SJCRH30 (cell line): ENCODE data around the gene USP30. TPM values are rescaled to one million over a fixed set of nuclear protein-coding genes. Genes with fewer than 3 reads are reported as not detected.
A peak's percentile ranks its signal among the peaks of the same experiment; 100 is the strongest.
"Not testable (repeated sequence)": the region's sequence is repeated elsewhere in the genome, so short reads cannot be mapped to it uniquely, and the experiment has no call there.

Source experiments
- DNase-seq, 2 experiments: peaks; one replicate each; pipeline ENCODE4 v3.0.0-alpha.2; 2015 to 2020
- H3K27ac ChIP-seq: fragments of 250-450 bp; sonication (Bioruptor Pico); 2 replicates; pipeline ENCODE4 v1.5.1; 2020; ENCODE audit warnings: mild to moderate bottlenecking, moderate library complexity
- H3K27me3 ChIP-seq: fragments of 250-450 bp; sonication (Bioruptor Pico); 2 replicates; pipeline ENCODE4 v1.5.1; 2020; ENCODE audit warnings: mild to moderate bottlenecking, moderate library complexity
- H3K36me3 ChIP-seq: fragments of 250-450 bp; sonication (Bioruptor Pico); 2 replicates; pipeline ENCODE4 v1.5.1; 2020; ENCODE audit warnings: mild to moderate bottlenecking, moderate library complexity
- H3K4me1 ChIP-seq: fragments of 250-450 bp; sonication (Bioruptor Pico); 2 replicates; pipeline ENCODE4 v1.5.1; 2020; ENCODE audit warnings: mild to moderate bottlenecking, moderate library complexity
- H3K4me3 ChIP-seq: fragments of 250-450 bp; sonication (Bioruptor Pico); 2 replicates; pipeline ENCODE4 v1.5.1; 2020; ENCODE audit warnings: mild to moderate bottlenecking, moderate library complexity
- H3K9me3 ChIP-seq: fragments of 250-450 bp; sonication (Bioruptor Pico); replicated peaks from 2 replicates; pipeline ENCODE4 v1.5.1; 2020; ENCODE audit warnings: mild to moderate bottlenecking, moderate library complexity
- total RNA-seq: library from RNA; depleted of rRNA; stranded (reverse); fragments of >200 nt; shearing (Covaris generic); gene quantifications from 2 replicates; pipeline ENCODE4 v1.2.3, GENCODE V29; 2014; rRNA removed

Gene USP30
- total RNA-seq: 8.6 and 10.2 TPM in 2 replicates

- Histone ChIP-seq H3K9me3 (no peaks in the 10 kb centered on the region), H3K4me3 (peak within 1 kb of the TSS; percentile 84), H3K36me3 (no peaks in the 10 kb centered on the region; the same call in 1 of the 2 replicates), H3K4me1 (no peaks in the 10 kb centered on the region; the same call in 1 of the 2 replicates), H3K27me3 (no peaks in the 10 kb centered on the region), H3K27ac (peak within 1 kb of the TSS; percentile 33; the same call in 1 of the 2 replicates)
- peak; percentile 78 to 85 for DNase-seq
These were observed at the start of gene USP30 for GRCh38 chr12:109052414-109053323. USP30 (plus strand) TSS chr12:109052576; CDS start chr12:109052679, 103 bp downstream.

GRCh38 chr12:109004017-109004416, 48.4 kb upstream of the USP30 start:
- H3K4me1 ChIP-seq: no peaks in the 10 kb centered on the region
- no peaks in the 10 kb centered on the region for H3K36me3 ChIP-seq
- H3K27ac ChIP-seq: no peak overlapping the region
- no peak overlapping the region for H3K4me3 ChIP-seq
- H3K9me3 ChIP-seq: no peaks in the 10 kb centered on the region
- no peaks in the 10 kb centered on the region for H3K27me3 ChIP-seq
- no peak for DNase-seq

- peak; percentile 25 to 48 for DNase-seq
- H3K36me3 ChIP-seq: no peaks in the 10 kb centered on the region
- no peaks in the 10 kb centered on the region for H3K9me3 ChIP-seq
- no peak overlapping the region for H3K27ac ChIP-seq
- H3K27me3 ChIP-seq: no peaks in the 10 kb centered on the region; the same call in 1 of the 2 replicates
- H3K4me3 ChIP-seq: no peak overlapping the region
- no peaks in the 10 kb centered on the region; the same call in 1 of the 2 replicates for H3K4me1 ChIP-seq
These were observed 42.6 kb upstream of the USP30 start for GRCh38 chr12:109009766-109010165.

GRCh38 chr12:109010259-109010658, 42.1 kb upstream of the USP30 start:
- Histone ChIP-seq H3K27me3 (no peaks in the 10 kb centered on the region; the same call in 1 of the 2 replicates), H3K9me3 (no peaks in the 10 kb centered on the region), H3K4me3 (no peak overlapping the region), H3K27ac (no peak overlapping the region), H3K36me3 (no peaks in the 10 kb centered on the region), H3K4me1 (no peaks in the 10 kb centered on the region; the same call in 1 of the 2 replicates)
- DNase-seq: peak in 1 of 2 experiments; percentile 11

- Histone ChIP-seq H3K27ac (no peak overlapping the region), H3K9me3 (no peaks in the 10 kb centered on the region), H3K4me3 (no peak overlapping the region), H3K4me1 (no peaks in the 10 kb centered on the region; the same call in 1 of the 2 replicates), H3K27me3 (no peaks in the 10 kb centered on the region; the same call in 1 of the 2 replicates), H3K36me3 (no peaks in the 10 kb centered on the region)
- DNase-seq: no peak
These were observed 37.2 kb upstream of the USP30 start for GRCh38 chr12:109014984-109015765.

- H3K27ac ChIP-seq: no peak overlapping the region
- no peaks in the 10 kb centered on the region for H3K36me3 ChIP-seq
- H3K27me3 ChIP-seq: no peaks in the 10 kb centered on the region; the same call in 1 of the 2 replicates
- no peaks in the 10 kb centered on the region for H3K9me3 ChIP-seq
- H3K4me3 ChIP-seq: no peak overlapping the region
- H3K4me1 ChIP-seq: no peaks in the 10 kb centered on the region
- DNase-seq: no peak
These were observed 36.4 kb upstream of the USP30 start for GRCh38 chr12:109016016-109016415.

GRCh38 chr12:109016978-109017377, 35.4 kb upstream of the USP30 start:
- no peak overlapping the region for H3K27ac ChIP-seq
- DNase-seq: no peak
- no peaks in the 10 kb centered on the region for H3K36me3 ChIP-seq
- H3K27me3 ChIP-seq: no peaks in the 10 kb centered on the region
- H3K9me3 ChIP-seq: no peaks in the 10 kb centered on the region
- H3K4me3 ChIP-seq: no peak overlapping the region
- no peaks in the 10 kb centered on the region for H3K4me1 ChIP-seq

GRCh38 chr12:109018296-109018695, 34.1 kb upstream of the USP30 start:
- no peaks in the 10 kb centered on the region for H3K9me3 ChIP-seq
- H3K27ac ChIP-seq: no peak overlapping the region
- no peak overlapping the region for H3K4me3 ChIP-seq
- no peaks in the 10 kb centered on the region for H3K36me3 ChIP-seq
- H3K27me3 ChIP-seq: no peaks in the 10 kb centered on the region
- H3K4me1 ChIP-seq: no peaks in the 10 kb centered on the region
- no peak for DNase-seq

GRCh38 chr12:109020146-109020795, 32.1 kb upstream of the USP30 start:
- H3K4me3 ChIP-seq: no peak overlapping the region
- no peaks in the 10 kb centered on the region for H3K9me3 ChIP-seq
- H3K27ac ChIP-seq: no peak overlapping the region
- no peaks in the 10 kb centered on the region for H3K27me3 ChIP-seq
- no peaks in the 10 kb centered on the region for H3K36me3 ChIP-seq
- no peak for DNase-seq
- H3K4me1 ChIP-seq: no peaks in the 10 kb centered on the region

- DNase-seq: peak; percentile 91
- no peaks in the 10 kb centered on the region for H3K4me1 ChIP-seq
- no peaks in the 10 kb centered on the region for H3K36me3 ChIP-seq
- no peak within 1 kb of the TSS for H3K27ac ChIP-seq
- no peak within 1 kb of the TSS for H3K4me3 ChIP-seq
- no peaks in the 10 kb centered on the region for H3K9me3 ChIP-seq
- H3K27me3 ChIP-seq: no peaks in the 10 kb centered on the region
These were observed 31.5 kb upstream of the USP30 start, which contains the start of gene SVOP for GRCh38 chr12:109020796-109021380. SVOP (minus strand) TSS chr12:109021068; CDS start chr12:109020868, 200 bp downstream.

GRCh38 chr12:109027767-109028166, 24.6 kb upstream of the USP30 start:
- Histone ChIP-seq H3K4me1 (no peaks in the 10 kb centered on the region), H3K4me3 (no peak overlapping the region), H3K9me3 (peaks cover 6% of the 10 kb centered on the region; the same call in 1 of the 2 replicates), H3K27ac (no peak overlapping the region), H3K36me3 (no peaks in the 10 kb centered on the region), H3K27me3 (no peaks in the 10 kb centered on the region)
- DNase-seq: no peak

- not testable (repeated sequence) for H3K4me1 ChIP-seq, H3K9me3 ChIP-seq, H3K4me3 ChIP-seq, DNase-seq, H3K36me3 ChIP-seq, H3K27ac ChIP-seq, H3K27me3 ChIP-seq
These were observed 23.8 kb upstream of the USP30 start for GRCh38 chr12:109028624-109029023.

- Histone ChIP-seq H3K27ac (no peak overlapping the region), H3K4me3 (no peak overlapping the region), H3K27me3 (no peaks in the 10 kb centered on the region), H3K4me1 (no peaks in the 10 kb centered on the region), H3K36me3 (no peaks in the 10 kb centered on the region), H3K9me3 (peaks cover 6% of the 10 kb centered on the region; the same call in 1 of the 2 replicates)
- no peak for DNase-seq
These were observed 23.0 kb upstream of the USP30 start for GRCh38 chr12:109029411-109029810.
